Adrenal gland (tissue), 12 donors: ENCODE results near the gene VIPR2. TPM values are rescaled to one million over a fixed set of nuclear protein-coding genes. Genes with fewer than 3 reads are reported as not detected.

ENCODE experiments used
- DNase-seq, 7 donors: peaks; one replicate each; pipeline ENCODE4 v3.0.0-alpha.2; 2019 to 2020
- H3K27ac ChIP-seq, 5 donors: fragments of 200-600 bp; sonication (generic) in 4 of 5; 1 replicate in 3 of 5; 2 replicates in 2 of 5; pipeline versions ENCODE4 v1.5.1 to v1.8.0; 2016 to 2020; ENCODE audit warnings: mild to moderate bottlenecking in 1 of 5
- H3K27me3 ChIP-seq: fragments of 200-600 bp; 2 replicates; pipeline ENCODE4 v1.8.0; 2021
- H3K36me3 ChIP-seq, 2 donors: fragments of 200-600 bp; replicated peaks in 1 of 2; 1 replicate in 1 of 2; 2 replicates in 1 of 2; pipeline versions ENCODE4 v1.5.1 to v1.8.0; 2018 to 2022
- H3K4me1 ChIP-seq, 2 donors: fragments of 200-600 bp; replicated peaks in 1 of 2; 1 replicate in 1 of 2; 2 replicates in 1 of 2; pipeline versions ENCODE4 v1.5.1 to v1.8.0; 2018 to 2021
- H3K4me3 ChIP-seq, 4 donors: fragments of 200-600 bp; sonication (generic) in 3 of 4; one replicate each; pipeline ENCODE4 v1.5.1; 2016 to 2018
- H3K9me3 ChIP-seq, 3 donors: fragments of 200-600 bp; sonication (generic) in 1 of 3; replicated peaks in 1 of 3; 1 replicate in 2 of 3; 2 replicates in 1 of 3; pipeline versions ENCODE4 v1.5.1 to v1.8.0; 2016 to 2021
- POLR2A ChIP-seq, 2 donors: fragments of 450-650 bp; IDR thresholded peaks; one replicate each; pipeline ENCODE4 v1.6.1; 2017; ENCODE audit warnings: antibody characterized with exemption in 2 of 2, mild to moderate bottlenecking in 2 of 2, moderate library complexity in 1 of 2
- WGBS, 4 donors: extraction: QIAGEN DNeasy Blood & Tissue Kit in 2 of 4; methylation state at CpG; one replicate each; pipeline versions ENCODE4 v1.1.5 to v1.1.7; 2013 to 2017; 5-methylcytosine and 5-hydroxymethylcytosine counted together
- intact Hi-C, 2 donors: fragments of 100-400 bp; cut with DNase I; formaldehyde crosslinking; loops; one replicate each; pipeline versions ENCODE4 v1.14.1 to v1.15.0; 2022 to 2023
- polyA plus RNA-seq, 3 donors: library from polyadenylated mRNA; stranded (reverse); fragments of 200-250 nt in 2 of 3; fragments of 350-450 nt in 1 of 3; fragmentation: Illumina TruSeq in 1 of 3; extraction: RNeasy Lipid Tissue Mini Kit (QIAGEN cat#74804) in 1 of 3; gene quantifications; one replicate each; pipeline ENCODE4 v1.2.3, GENCODE V29; 2013 to 2014
- total RNA-seq, 9 donors: library from RNA; depleted of rRNA in 4 of 9; stranded (reverse); fragments of >200 nt in 4 of 9; fragments of 120-200 nt in 1 of 9; fragmentation: NEBNext Ultra II Directional in 1 of 9; extraction: Animal tissue kit (Norgen Biotek cat#: 25700) in 1 of 9; gene quantifications; one replicate each; pipeline versions ENCODE4 v1.1.0 to v1.2.4, GENCODE V29; 2013 to 2023
- TF ChIP-seq, protein P1 (sequence below), 6 experiments: fragments of 450-650 bp in 4 of 6; fragments of 200-600 bp in 2 of 6; sonication (generic) in 1 of 6; IDR thresholded peaks; 1 replicate in 5 of 6; 2 replicates in 1 of 6; pipeline versions ENCODE4 v1.5.1 to v1.8.0; 2016 to 2021; ENCODE audit warnings: antibody characterized with exemption in 6 of 6, mild to moderate bottlenecking in 2 of 6, moderate library complexity in 1 of 6
- donor health status: healthy with polysubstance abuse.
- donor health status: Bipolar disorder and iron deficiency.
- donor health status: DM: yes; HTN: yes; CAD: no.
- donor health status: DM: no; HTN: no; CAD: no.
- donor health status: DM: no; HTN: no; CAD: no.
- donor health status: DM: yes; HTN: yes; CAD: no.

The VIPR2 gene
- total and polyA plus RNA-seq, 12 donors = 0.06 to 3.8 (median 0.80) TPM

DNA sequence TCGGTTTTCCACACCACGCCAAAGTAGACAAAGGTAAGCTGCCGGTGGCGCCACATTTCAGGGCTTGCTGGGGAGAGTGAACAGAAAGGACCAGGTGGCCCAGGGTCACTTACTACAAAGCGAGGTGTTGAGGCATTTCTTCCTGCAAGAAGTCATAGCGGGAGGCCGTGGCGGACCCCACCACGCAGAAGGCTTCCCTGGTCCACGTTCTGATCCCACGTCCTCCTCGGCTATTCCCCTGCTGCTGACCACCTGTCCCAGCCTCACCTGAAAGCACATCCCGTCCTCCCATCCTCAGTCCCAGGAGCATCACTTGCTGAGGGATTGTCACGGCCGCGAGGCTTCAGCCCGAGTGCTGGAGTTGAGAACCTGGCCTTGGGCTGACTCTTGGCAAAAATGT lies 149.2 kb downstream of the VIPR2 start:
- Histone ChIP-seq H3K4me1 (no peaks in the 10 kb centered on the region), H3K36me3 (no peaks in the 10 kb centered on the region), H3K9me3 (no peaks in the 10 kb centered on the region), H3K27me3 (peaks cover 16% of the 10 kb centered on the region), H3K27ac (no peak overlapping the region), H3K4me3 (no peak overlapping the region)
- intact Hi-C loops = no loop called here
- 83 to 88% (median 86%) methylated on average over 17 of the region's 17 CpGs for WGBS, 4 donors
- DNase-seq = no peak
- TF ChIP-seq, protein P1, sequence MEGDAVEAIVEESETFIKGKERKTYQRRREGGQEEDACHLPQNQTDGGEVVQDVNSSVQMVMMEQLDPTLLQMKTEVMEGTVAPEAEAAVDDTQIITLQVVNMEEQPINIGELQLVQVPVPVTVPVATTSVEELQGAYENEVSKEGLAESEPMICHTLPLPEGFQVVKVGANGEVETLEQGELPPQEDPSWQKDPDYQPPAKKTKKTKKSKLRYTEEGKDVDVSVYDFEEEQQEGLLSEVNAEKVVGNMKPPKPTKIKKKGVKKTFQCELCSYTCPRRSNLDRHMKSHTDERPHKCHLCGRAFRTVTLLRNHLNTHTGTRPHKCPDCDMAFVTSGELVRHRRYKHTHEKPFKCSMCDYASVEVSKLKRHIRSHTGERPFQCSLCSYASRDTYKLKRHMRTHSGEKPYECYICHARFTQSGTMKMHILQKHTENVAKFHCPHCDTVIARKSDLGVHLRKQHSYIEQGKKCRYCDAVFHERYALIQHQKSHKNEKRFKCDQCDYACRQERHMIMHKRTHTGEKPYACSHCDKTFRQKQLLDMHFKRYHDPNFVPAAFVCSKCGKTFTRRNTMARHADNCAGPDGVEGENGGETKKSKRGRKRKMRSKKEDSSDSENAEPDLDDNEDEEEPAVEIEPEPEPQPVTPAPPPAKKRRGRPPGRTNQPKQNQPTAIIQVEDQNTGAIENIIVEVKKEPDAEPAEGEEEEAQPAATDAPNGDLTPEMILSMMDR (IDR thresholded peaks at IDR 0.05) = no peak
- TF ChIP-seq POLR2A (IDR thresholded peaks at IDR 0.05) = no peak

GRCh38 chr7:158994687-158995086 lies 150.0 kb downstream of the VIPR2 start:
- Histone ChIP-seq H3K4me1 (no peaks in the 10 kb centered on the region), H3K27ac (no peak overlapping the region), H3K9me3 (no peaks in the 10 kb centered on the region), H3K27me3 (peaks cover 19% of the 10 kb centered on the region), H3K36me3 (no peaks in the 10 kb centered on the region), H3K4me3 (no peak overlapping the region)
- 80 to 88% (median 85%) methylated on average over 6 of the region's 6 CpGs for WGBS, 4 donors
- intact Hi-C loops = no loop called here
- TF ChIP-seq POLR2A (IDR thresholded peaks at IDR 0.05) = no peak
- TF ChIP-seq, protein P1 (IDR thresholded peaks at IDR 0.05) = no peak
- no peak for DNase-seq

DNA sequence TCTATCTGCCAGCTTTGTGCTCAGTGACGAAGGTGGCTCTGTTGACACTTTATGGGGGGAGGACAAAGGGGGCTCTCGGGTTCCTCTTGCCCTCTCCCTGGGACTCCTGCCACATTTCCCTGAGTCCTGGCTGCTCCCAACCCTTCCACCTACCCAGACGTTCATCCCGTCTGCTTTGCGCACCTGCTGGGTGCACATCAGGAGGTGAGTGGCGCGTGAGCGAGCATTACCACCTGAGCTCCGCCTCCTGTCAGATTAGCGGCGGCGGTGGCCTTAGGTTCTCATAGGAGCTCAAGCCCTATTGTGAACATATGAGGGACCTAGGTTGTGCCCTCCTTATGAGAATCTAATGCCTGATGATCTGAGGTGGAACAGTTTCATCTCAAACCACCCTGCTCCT lies 151.1 kb downstream of the VIPR2 start:
- no peak overlapping the region for H3K4me3 ChIP-seq
- 86 to 91% (median 89%) methylated on average over 11 to 12 of the region's 12 CpGs for WGBS, 4 donors
- H3K9me3 ChIP-seq = no peaks in the 10 kb centered on the region
- no peak overlapping the region for H3K27ac ChIP-seq
- H3K4me1 ChIP-seq = no peaks in the 10 kb centered on the region
- peaks cover 19% of the 10 kb centered on the region for H3K27me3 ChIP-seq
- DNase-seq = no peak
- H3K36me3 ChIP-seq = no peaks in the 10 kb centered on the region
- TF ChIP-seq POLR2A (IDR thresholded peaks at IDR 0.05) = no peak
- TF ChIP-seq, protein P1 (IDR thresholded peaks at IDR 0.05) = no peak
- intact Hi-C loops = no loop called here

- peaks cover 19% of the 10 kb centered on the region for H3K27me3 ChIP-seq
Observed at GRCh38 chr7:158992759-158993158, 151.9 kb downstream of the VIPR2 start.

GRCh38 chr7:158991824-158992621 lies 152.6 kb downstream of the VIPR2 start:
- TF ChIP-seq, protein P1 (IDR thresholded peaks at IDR 0.05) = no peak
- no peak for TF ChIP-seq POLR2A (IDR thresholded peaks at IDR 0.05)
- 52 to 61% (median 56%) methylated on average over 13 to 21 of the region's 21 CpGs for WGBS, 4 donors
- Histone ChIP-seq H3K27ac (no peak overlapping the region), H3K4me1 (no peaks in the 10 kb centered on the region), H3K27me3 (peaks cover 19% of the 10 kb centered on the region), H3K36me3 (no peaks in the 10 kb centered on the region), H3K9me3 (no peaks in the 10 kb centered on the region), H3K4me3 (no peak overlapping the region)
- intact Hi-C loops = no loop called here
- DNase-seq = no peak

More at GRCh38 chr7:158992759-158993158, 151.9 kb downstream of the VIPR2 start:
- 18 to 29% (median 25%) methylated on average over 20 to 28 of the region's 28 CpGs for WGBS, 4 donors
- no peaks in the 10 kb centered on the region for H3K4me1 ChIP-seq
- H3K36me3 ChIP-seq = no peaks in the 10 kb centered on the region
- no peak for DNase-seq
- H3K9me3 ChIP-seq = no peaks in the 10 kb centered on the region
- intact Hi-C loops = no loop called here
- TF ChIP-seq POLR2A (IDR thresholded peaks at IDR 0.05) = no peak
- no peak overlapping the region for H3K4me3 ChIP-seq
- no peak overlapping the region for H3K27ac ChIP-seq
